CD14-positive monocyte (primary cell): ENCODE results near the gene MRPL14. TPM values are rescaled to one million over a fixed set of nuclear protein-coding genes. Genes with fewer than 3 reads are reported as not detected.

Experiments
- DNase-seq, 3 donors: peaks; one replicate each; pipeline ENCODE4 v3.0.0-alpha.2; 2011 to 2022
- H2AFZ ChIP-seq: 2 replicates; pipeline ENCODE4 v1.6.0; 2012; ENCODE audit warnings: mild to moderate bottlenecking, low read depth, low read length, inconsistent platforms; ENCODE audit not compliant: insufficient read depth, poor library complexity, severe bottlenecking
- H3K27ac ChIP-seq, 2 donors: 1 replicate in 1 of 2; 2 replicates in 1 of 2; pipeline ENCODE4 v1.5.1; 2012 to 2013; ENCODE audit warnings: low read length in 2 of 2, control low read depth in 1 of 2, inconsistent platforms in 1 of 2, low read depth in 1 of 2, mild to moderate bottlenecking in 1 of 2
- H3K27me3 ChIP-seq, 2 donors: one replicate each; pipeline versions ENCODE4 v1.6.0 to v1.6.1; 2011 to 2013; ENCODE audit warnings: low read length in 2 of 2; ENCODE audit not compliant: control insufficient read depth in 2 of 2, insufficient read depth in 2 of 2
- H3K36me3 ChIP-seq, 2 donors: replicated peaks in 1 of 2; 1 replicate in 1 of 2; 2 replicates in 1 of 2; pipeline versions ENCODE4 v1.5.1 to v1.6.1; 2012 to 2013; ENCODE audit warnings: low read length in 2 of 2, control low read depth in 1 of 2, inconsistent platforms in 1 of 2, mild to moderate bottlenecking in 1 of 2; ENCODE audit not compliant: insufficient read depth in 2 of 2, control insufficient read depth in 1 of 2
- H3K4me1 ChIP-seq, 2 donors: 1 replicate in 1 of 2; 2 replicates in 1 of 2; pipeline versions ENCODE4 v1.5.1 to v1.6.1; 2012 to 2013; ENCODE audit warnings: low read length in 2 of 2, control low read depth in 1 of 2, inconsistent platforms in 1 of 2, mild to moderate bottlenecking in 1 of 2, moderate library complexity in 1 of 2; ENCODE audit not compliant: insufficient read depth in 2 of 2, control insufficient read depth in 1 of 2
- H3K4me2 ChIP-seq: replicated peaks from 2 replicates; pipeline ENCODE3; 2012; ENCODE audit warnings: low read length, moderate library complexity, mild to moderate bottlenecking; ENCODE audit not compliant: poor library complexity, severe bottlenecking; ENCODE audit errors: extremely low read depth
- H3K4me3 ChIP-seq, 3 experiments: fragments of 200-600 bp in 1 of 3; sonication (generic) in 1 of 3; replicated peaks in 1 of 3; 1 replicate in 2 of 3; 2 replicates in 1 of 3; pipeline ENCODE4 v1.5.1; 2011 to 2013; ENCODE audit warnings: low read length in 3 of 3, mild to moderate bottlenecking in 3 of 3, control low read depth in 2 of 3, low read depth in 2 of 3, inconsistent platforms in 1 of 3, moderate library complexity in 1 of 3
- H3K79me2 ChIP-seq: 2 replicates; pipeline ENCODE4 v1.6.0; 2012; ENCODE audit warnings: mild to moderate bottlenecking, control low read depth, inconsistent platforms, low read length, moderate library complexity; ENCODE audit not compliant: insufficient read depth
- H3K9ac ChIP-seq: 2 replicates; pipeline ENCODE4 v1.6.0; 2017; ENCODE audit warnings: low read length, mild to moderate bottlenecking; ENCODE audit not compliant: insufficient read depth, poor library complexity, severe bottlenecking
- H3K9me3 ChIP-seq, 2 donors: replicated peaks in 1 of 2; 1 replicate in 1 of 2; 2 replicates in 1 of 2; pipeline versions ENCODE4 v1.5.1 to v1.6.1; 2012 to 2013; ENCODE audit warnings: low read length in 2 of 2, control low read depth in 1 of 2; ENCODE audit not compliant: control insufficient read depth in 1 of 2, insufficient read depth in 1 of 2
- H4K20me1 ChIP-seq: 2 replicates; pipeline ENCODE4 v1.6.0; 2012; ENCODE audit warnings: mild to moderate bottlenecking, low read length, control low read depth, moderate library complexity; ENCODE audit not compliant: insufficient read depth
- H3K27ac Mint-ChIP-seq, 7 donors: one replicate each; pipeline ENCODE4 v1.8.0; 2020; ENCODE audit warnings: mild to moderate bottlenecking in 7 of 7, mixed read lengths in 7 of 7, moderate library complexity in 6 of 7, inconsistent platforms in 2 of 7
- H3K27me3 Mint-ChIP-seq, 3 donors: one replicate each; pipeline ENCODE4 v1.8.0; 2021 to 2022; ENCODE audit warnings: low read depth in 3 of 3, mild to moderate bottlenecking in 3 of 3, mixed read lengths in 3 of 3, moderate library complexity in 3 of 3, inconsistent platforms in 1 of 3
- H3K36me3 Mint-ChIP-seq, 2 donors: one replicate each; pipeline ENCODE4 v1.8.0; 2020; ENCODE audit warnings: mixed read lengths in 2 of 2, inconsistent platforms in 1 of 2, mild to moderate bottlenecking in 1 of 2
- H3K4me1 Mint-ChIP-seq: one replicate; pipeline ENCODE4 v1.8.0; 2020; ENCODE audit warnings: mild to moderate bottlenecking, mixed read lengths
- H3K4me3 Mint-ChIP-seq, 2 donors: one replicate each; pipeline ENCODE4 v1.8.0; 2020; ENCODE audit warnings: mild to moderate bottlenecking in 2 of 2, mixed read lengths in 2 of 2, moderate library complexity in 1 of 2
- H3K9me3 Mint-ChIP-seq, 7 donors: one replicate each; pipeline ENCODE4 v1.8.0; 2020 to 2022; ENCODE audit warnings: mixed read lengths in 7 of 7, mild to moderate bottlenecking in 6 of 7, moderate library complexity in 6 of 7, inconsistent platforms in 2 of 7
- WGBS: methylation state at CpG from one replicate; pipeline ENCODE4 v1.1.5; 2013; ENCODE audit warnings: missing lambda C conversion rate; ENCODE audit not compliant: insufficient coverage; 5-methylcytosine and 5-hydroxymethylcytosine counted together
- intact Hi-C, 2 donors: fragments of 100-400 bp; cut with micrococcal nuclease; formaldehyde crosslinking; loops; one replicate each; pipeline versions ENCODE4 v1.15.0 to v1.15.1; 2023
- polyA plus RNA-seq, 3 donors: library from polyadenylated mRNA; depleted of rRNA in 1 of 3; unstranded in 2 of 3; stranded (reverse) in 1 of 3; fragments of 300-500 nt in 2 of 3; fragments of >200 nt in 1 of 3; fragmentation: Illumina TruSeq in 2 of 3; gene quantifications; 1 replicate in 2 of 3; 2 replicates in 1 of 3; pipeline ENCODE4 v1.2.3, GENCODE V29; 2012 to 2021
- TF ChIP-seq, protein P1 (sequence below): fragments of 200-600 bp; IDR thresholded peaks from one replicate; pipeline ENCODE4 v1.8.0; 2022; ENCODE audit warnings: antibody characterized with exemption, mild to moderate bottlenecking

The MRPL14 gene
- polyA plus RNA-seq, 3 donors = 18.5 to 91.5 (median 78.2) TPM

DNA sequence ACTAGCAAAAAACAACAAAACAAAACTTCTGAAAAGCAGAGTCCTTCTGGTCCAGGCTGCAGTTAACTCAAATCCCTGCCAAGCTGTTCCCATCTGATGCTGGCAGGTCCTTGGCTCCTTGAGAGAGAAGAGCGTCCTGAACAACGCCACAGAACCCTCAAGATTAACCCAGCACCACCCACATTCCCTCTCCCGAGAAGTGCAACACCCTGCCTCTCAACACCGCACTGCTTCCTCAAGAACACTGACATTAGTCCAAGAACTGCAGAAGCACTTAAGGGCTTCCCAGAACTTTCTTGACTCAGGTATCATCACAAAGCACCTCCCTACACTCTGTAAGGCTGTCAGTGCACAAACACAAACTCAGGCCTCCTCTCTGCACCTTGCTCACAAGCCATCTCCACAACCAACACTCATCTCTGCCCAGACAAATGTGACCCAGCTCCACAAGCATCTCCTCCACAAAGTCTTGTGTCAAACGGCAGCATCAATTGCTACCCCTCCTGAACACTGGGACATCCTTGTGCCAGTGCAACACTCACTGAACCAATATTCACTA lies 7.5 kb downstream of the MRPL14 start:
- Histone ChIP-seq H3K9me3 (no peaks in the 10 kb centered on the region), H3K27ac (no peak overlapping the region), H3K9ac (no peak overlapping the region), H3K79me2 (peaks cover 95% of the 10 kb centered on the region), H3K36me3 (peaks cover 16 to 25% of the 10 kb centered on the region in 2 donors), H3K27me3 (no peaks in the 10 kb centered on the region), H3K4me3 (no peak overlapping the region), H2AFZ (no peak overlapping the region), H3K4me1 (peaks cover 35 to 36% of the 10 kb centered on the region in 2 donors), H3K4me2 (no peak overlapping the region), H4K20me1 (peaks cover 97% of the 10 kb centered on the region)
- 60% methylated on average over 3 of the region's 5 CpGs for WGBS
- Mint-ChIP-seq H3K9me3 (no peaks in the 10 kb centered on the region), H3K4me1 (peaks cover 58% of the 10 kb centered on the region), H3K27me3 (peaks cover 0 to 2% (median 0%) of the 10 kb centered on the region in 3 donors), H3K36me3 (peaks cover 33 to 40% of the 10 kb centered on the region in 2 donors), H3K4me3 (no peak overlapping the region), H3K27ac (peak overlapping the region in 4 of 7 donors; percentile 36 to 72 (median 46))
- intact Hi-C loops = no loop called here
- TF ChIP-seq, protein P1, sequence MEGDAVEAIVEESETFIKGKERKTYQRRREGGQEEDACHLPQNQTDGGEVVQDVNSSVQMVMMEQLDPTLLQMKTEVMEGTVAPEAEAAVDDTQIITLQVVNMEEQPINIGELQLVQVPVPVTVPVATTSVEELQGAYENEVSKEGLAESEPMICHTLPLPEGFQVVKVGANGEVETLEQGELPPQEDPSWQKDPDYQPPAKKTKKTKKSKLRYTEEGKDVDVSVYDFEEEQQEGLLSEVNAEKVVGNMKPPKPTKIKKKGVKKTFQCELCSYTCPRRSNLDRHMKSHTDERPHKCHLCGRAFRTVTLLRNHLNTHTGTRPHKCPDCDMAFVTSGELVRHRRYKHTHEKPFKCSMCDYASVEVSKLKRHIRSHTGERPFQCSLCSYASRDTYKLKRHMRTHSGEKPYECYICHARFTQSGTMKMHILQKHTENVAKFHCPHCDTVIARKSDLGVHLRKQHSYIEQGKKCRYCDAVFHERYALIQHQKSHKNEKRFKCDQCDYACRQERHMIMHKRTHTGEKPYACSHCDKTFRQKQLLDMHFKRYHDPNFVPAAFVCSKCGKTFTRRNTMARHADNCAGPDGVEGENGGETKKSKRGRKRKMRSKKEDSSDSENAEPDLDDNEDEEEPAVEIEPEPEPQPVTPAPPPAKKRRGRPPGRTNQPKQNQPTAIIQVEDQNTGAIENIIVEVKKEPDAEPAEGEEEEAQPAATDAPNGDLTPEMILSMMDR = no peak
- DNase-seq = no peak

DNA sequence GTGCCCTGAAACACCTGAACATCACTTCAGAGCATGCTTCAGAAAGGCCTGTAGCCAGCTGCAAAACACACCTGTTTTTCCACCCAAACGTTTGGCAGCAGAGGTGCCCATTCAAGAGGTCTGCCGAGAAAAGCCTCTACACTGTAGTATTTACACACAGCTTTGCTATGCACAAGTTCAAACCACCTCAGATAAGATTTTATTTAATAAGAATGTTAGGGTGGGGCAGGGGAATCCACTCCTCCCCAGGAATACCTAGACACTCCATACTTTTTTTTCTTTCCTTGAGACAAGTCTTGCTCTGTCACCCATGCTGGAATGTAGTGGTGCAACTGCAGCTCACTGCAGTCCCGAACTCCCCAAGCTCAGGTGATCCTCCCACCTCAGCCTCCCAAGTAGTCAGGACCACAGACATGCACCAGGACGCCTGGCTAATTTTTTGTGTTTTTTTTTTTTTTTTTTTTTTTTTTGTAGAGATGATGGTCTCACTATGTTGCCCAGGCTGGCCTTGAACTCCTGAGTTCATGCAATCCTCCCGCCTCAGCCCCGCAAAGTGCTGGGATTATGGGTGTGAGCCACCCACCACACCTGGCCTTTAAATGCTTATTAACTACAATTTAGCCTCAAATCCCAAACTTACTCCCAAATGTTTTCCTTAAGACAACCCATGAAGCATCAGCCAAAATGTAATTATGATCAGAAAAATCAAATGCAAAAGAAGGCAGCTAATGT lies 9.7 kb downstream of the MRPL14 start:
- Mint-ChIP-seq H3K4me1 (peaks cover 36% of the 10 kb centered on the region), H3K9me3 (no peaks in the 10 kb centered on the region)
- H4K20me1 ChIP-seq = peaks cover 75% of the 10 kb centered on the region

More for the DNA sequence above, 9.7 kb downstream of the MRPL14 start:
- Mint-ChIP-seq H3K27me3 (peaks cover 0 to 2% (median 0%) of the 10 kb centered on the region in 3 donors), H3K27ac (peak overlapping the region in 1 of 7 donors; percentile 18), H3K36me3 (peaks cover 38 to 57% of the 10 kb centered on the region in 2 donors), H3K4me3 (no peak overlapping the region)
- no peaks in the 10 kb centered on the region for H3K9me3 ChIP-seq
- WGBS = 80% methylated on average over 1 of the region's 6 CpGs
- no peak overlapping the region for H3K4me3 ChIP-seq
- H3K36me3 ChIP-seq = peaks cover 32 to 47% of the 10 kb centered on the region in 2 donors
- H3K9ac ChIP-seq = no peak overlapping the region
- intact Hi-C loops = no loop called here
- H3K27me3 ChIP-seq = no peaks in the 10 kb centered on the region
- H3K79me2 ChIP-seq = peaks cover 75% of the 10 kb centered on the region
- TF ChIP-seq, protein P1 = no peak
- peaks cover 23 to 24% of the 10 kb centered on the region in 2 donors for H3K4me1 ChIP-seq
- no peak overlapping the region for H3K4me2 ChIP-seq
- no peak for DNase-seq
- no peak overlapping the region for H3K27ac ChIP-seq
- no peak overlapping the region for H2AFZ ChIP-seq
